HG02571 (cell line): ENCODE results near the gene TRAF1.
"Not testable (repeated sequence)": the region's sequence is repeated elsewhere in the genome, so short reads cannot be mapped to it uniquely, and the experiment has no call there.

Source experiments
- ATAC-seq: cut with Tn5 transposase; IDR thresholded peaks from one replicate; pipeline ENCODE4 v1.9.1; 2021; ENCODE audit warnings: mild to moderate bottlenecking, moderate library complexity; ENCODE audit not compliant: unreplicated experiment

The TRAF1 gene, protein sequence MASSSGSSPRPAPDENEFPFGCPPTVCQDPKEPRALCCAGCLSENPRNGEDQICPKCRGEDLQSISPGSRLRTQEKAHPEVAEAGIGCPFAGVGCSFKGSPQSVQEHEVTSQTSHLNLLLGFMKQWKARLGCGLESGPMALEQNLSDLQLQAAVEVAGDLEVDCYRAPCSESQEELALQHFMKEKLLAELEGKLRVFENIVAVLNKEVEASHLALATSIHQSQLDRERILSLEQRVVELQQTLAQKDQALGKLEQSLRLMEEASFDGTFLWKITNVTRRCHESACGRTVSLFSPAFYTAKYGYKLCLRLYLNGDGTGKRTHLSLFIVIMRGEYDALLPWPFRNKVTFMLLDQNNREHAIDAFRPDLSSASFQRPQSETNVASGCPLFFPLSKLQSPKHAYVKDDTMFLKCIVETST

GRCh38 chr9:120926397-120926928 lies at the start of gene TRAF1:
TSS of gene TRAF1 (minus strand) at chr9:120926796. CDS start at chr9:120926075, 721 bp downstream.
- peak; percentile 17 for ATAC-seq

DNA sequence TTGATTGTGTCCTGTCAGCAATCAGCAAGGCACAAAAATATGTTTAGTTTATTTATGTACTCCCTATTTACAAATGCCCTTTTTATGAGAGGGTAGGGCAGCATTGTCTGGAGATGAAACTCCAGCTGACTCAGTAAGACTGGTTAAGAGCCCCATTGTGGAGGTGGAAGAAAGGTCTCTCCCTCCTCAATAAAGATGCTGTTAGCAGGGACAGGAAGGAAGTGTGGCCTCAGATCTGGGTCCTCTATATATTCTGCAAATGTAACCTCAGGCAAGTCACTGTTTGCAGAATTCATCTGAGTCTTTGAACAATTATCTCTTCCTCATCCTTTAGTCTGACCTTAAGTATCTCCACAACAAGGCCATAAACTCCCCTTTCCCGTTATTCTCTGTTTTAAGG lies 48.3 kb upstream of the TRAF1 start:
- ATAC-seq: no peak

DNA sequence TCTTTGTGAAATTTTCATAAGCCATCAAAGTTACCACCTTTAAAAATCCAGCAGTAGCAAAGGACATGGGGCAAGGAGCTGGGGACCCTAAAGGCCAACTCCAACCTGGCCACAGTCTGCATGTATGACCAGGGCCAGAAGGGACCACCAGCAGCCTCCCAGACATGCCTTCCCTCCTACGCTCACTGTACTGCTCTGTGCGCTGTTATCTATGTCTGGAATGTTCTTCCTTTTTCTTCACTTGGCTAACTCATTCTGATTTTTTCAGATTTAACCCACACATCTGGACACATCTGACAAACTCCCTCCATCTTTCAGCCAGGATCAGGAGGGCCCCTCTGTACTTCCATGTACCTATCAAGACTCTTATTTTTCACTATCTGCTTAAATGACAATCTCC lies 47.6 kb upstream of the TRAF1 start:
- no peak for ATAC-seq

DNA sequence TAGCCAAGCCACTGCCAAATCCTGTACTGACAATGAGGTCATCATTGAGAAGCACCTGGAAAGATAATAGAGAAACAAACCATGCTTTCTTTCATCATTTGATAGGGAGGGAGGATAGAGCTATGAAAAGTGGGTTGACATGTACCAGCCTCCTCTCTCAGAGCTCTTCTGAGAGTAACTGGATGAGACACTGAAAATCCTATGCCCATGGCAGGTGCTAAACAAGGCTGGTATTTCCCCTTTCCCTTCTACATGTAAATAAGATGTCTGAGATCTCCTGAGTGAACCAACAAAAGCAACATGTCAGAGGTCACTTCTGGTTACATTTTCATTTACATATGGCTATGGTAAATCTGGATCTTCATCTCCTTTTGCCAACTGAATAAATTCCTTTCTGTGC lies 45.3 kb upstream of the TRAF1 start:
- ATAC-seq: no peak

DNA sequence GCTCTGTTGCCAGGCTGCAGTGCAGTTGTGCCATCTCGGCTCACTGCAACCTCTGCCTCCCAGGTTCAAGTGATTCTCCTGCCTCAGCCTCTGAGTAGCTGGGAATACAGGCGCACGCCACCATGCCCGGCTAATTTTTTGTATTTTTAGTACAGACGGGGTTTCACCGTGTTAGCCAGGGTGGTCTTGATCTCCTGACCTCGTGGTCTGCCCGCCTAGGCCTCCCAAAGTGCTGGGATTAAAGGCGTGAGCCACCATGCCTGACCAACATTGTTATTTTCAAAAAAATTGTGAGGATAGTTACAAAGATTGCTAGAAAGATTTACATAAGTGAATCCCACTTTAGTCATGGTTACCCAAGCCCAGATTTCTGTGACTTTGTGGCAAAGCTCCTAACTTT lies 44.9 kb upstream of the TRAF1 start:
- not testable (repeated sequence) for ATAC-seq

DNA sequence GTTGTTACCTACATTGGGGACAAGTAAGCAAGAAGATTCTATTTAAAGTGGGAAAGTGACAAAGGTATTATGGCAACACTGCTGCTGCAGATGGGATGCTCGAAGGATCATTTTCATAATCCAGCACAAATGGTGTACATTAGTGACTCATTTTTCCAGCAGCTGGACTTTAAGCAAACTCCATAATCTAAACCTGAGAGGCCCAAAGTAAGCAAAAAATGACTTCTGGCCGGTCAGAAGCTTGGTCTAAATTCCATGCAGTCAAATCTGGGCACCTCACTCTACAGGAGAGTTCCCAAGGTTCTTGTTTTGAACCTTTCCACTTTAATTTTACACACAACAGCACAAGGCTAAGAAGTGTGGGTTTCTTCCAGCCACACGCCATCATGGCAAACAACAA lies 43.6 kb upstream of the TRAF1 start:
- ATAC-seq: no peak

DNA sequence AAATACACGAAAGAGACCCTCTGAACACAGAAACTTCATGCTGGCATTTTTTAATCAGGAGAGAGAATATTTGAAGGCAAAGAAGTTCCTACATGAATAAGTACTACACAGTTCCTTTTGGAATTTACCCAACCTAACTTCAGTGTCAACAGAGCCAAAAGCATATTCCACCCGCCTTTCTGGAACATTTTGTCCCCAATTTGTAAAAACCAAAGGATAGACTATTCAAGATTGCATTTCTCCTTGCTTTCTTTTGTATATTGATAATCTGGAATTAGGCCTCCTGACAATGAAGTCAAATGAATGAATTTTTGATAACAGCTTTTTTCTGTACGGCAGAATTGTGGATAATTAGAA lies 39.4 kb upstream of the TRAF1 start:
- ATAC-seq: no peak

DNA sequence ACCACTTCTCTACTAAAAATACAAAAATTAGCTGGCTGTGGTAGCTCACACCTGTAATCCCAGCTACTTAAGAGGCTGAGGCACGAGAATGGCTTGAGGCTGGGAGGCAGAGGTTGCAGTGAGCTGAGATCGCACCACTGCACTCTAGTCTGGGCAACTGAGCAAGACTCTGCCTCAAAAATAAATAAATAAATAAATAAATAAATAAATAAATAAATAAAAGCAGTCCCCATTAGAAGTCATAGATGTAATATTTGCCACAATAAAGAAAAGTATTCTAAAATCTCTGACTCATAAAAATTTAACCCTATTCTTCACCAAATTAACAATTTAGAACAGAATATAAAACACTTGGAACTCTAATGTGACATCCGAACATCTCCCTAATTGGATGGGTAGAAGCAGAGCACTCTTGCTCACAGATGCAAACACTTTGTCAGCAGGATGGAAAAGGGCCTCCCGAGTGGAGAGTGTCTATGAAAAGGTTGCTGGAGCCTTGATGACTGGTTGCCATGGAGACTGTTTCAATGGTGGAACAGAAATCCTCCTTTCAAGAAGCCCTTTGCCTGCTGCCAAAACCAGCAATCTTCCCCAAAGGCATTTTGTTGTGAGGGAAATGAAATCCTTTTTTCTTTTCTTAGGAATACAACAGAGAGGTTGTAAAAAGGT lies 38.9 kb upstream of the TRAF1 start:
- no peak for ATAC-seq

DNA sequence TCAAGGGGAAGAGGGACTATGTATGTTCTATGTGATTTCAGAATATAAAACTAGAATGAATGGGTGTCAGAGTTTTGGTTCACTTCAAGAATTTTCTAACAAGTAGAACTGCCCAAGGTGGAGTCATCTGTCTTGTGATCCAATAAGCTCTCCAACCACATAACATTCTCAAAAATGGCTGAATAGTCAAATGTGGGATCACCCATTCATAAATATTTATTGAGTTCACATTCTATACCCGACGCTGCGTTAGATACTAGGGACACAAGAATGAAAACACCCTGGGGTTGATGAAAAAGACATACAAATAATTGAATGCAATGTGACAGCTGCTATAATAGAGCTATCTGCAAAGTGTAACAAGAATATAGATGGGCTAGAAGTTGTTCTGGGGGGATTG lies 35.3 kb upstream of the TRAF1 start:
- no peak for ATAC-seq

DNA sequence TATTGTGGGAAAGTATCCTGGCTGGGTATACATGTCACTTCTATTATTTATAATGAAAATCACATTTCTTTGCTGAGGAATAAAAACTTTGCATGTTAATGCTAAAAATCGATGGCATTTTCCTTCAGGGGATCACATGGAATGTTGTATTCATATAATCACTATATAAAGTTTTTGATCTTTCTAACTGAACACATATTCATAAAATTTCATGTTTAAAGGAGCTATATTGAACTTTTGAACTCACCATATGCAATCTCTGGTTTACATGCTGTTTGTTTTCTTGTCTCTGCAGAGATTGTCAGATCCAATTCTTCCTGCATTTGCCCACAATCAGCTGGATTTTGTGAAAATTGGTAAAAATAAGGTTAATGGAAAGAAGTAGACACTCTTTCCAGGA lies 33.4 kb upstream of the TRAF1 start:
- ATAC-seq: no peak

- ATAC-seq: no peak
These were observed 30.3 kb upstream of the TRAF1 start for GRCh38 chr9:120956862-120957261.

DNA sequence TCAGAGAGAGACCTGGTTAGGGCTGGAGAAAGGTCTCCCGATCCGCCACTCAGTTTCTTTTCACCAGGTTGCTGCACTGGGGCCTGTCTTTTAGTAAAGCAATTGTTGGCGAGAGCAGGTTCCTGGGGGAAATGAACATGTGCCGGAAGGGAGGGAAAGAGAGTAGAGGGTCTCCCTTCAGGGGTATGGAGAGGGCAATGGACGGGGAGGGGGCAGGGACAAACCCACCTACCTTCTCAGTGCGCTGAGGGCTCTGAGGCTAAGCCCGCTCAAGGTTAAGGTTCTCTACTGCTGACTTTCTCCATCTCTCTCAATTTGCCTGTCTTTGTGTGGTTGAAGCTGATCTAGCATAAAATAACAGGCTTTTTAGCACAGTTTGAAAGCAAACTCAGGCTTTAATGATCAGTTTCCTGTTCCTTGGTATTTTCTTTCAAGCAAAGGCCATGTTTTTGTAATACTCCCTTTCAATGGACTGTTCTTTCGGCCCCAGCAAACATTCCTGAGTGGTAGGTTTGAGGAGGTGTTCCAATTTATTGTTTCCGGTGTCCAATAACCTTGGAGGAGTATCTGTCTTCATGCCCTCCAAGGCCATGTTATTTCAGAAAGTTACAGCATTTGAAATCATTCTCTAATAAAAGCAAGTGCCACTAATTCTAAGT lies 25.5 kb upstream of the TRAF1 start:
- ATAC-seq: no peak

GRCh38 chr9:120950421-120951388 lies 24.1 kb upstream of the TRAF1 start:
- ATAC-seq: no peak

DNA sequence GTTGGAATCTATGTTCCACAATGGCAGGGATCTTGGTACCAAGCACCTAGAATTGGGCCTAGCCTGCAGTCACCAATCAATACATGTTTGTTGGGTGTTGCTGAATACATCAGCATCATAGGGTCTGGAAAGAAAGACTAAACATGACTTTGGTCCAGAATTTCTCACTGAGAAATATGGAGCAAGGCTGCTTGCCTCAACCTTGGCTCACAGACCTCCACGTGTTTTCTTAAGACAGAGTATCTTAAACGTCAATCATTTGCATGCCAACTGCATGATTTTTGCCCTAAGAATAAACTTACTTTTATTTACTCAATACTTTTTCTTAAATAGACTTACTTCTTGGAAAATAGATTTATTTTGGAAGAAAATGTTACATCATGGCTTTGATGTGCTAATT lies 22.7 kb upstream of the TRAF1 start:
- ATAC-seq: no peak

GRCh38 chr9:120948824-120949223 lies 22.2 kb upstream of the TRAF1 start:
- no peak for ATAC-seq

DNA sequence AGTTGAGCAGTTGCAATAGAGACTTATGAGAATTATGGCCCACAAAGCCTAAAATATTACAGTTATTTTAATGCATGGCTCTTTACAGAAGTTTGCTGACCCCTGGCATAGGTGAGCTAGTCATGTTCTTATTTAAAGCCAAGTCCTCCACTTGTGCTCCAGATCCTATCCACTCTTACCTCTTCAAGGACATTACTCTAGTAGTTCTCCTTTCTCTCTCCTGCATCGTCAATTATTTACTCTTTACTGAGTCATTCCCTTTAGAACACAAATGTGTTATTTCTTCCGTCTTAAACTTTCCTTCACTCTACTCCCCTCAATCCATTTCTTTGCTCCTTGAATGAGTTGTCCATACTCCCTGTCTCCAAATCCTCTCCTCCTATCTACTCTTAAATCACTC lies 20.6 kb upstream of the TRAF1 start:
- ATAC-seq: no peak

- no peak for ATAC-seq
These were observed 19.7 kb upstream of the TRAF1 start for GRCh38 chr9:120946259-120946658.

- no peak for ATAC-seq
These were observed 18.4 kb upstream of the TRAF1 start for GRCh38 chr9:120944948-120945347.

GRCh38 chr9:120944434-120944843 lies 17.8 kb upstream of the TRAF1 start:
- peak; percentile 94 for ATAC-seq

- ATAC-seq: no peak
These were observed 15.8 kb upstream of the TRAF1 start for GRCh38 chr9:120942186-120943001.
